Stimulated activated naive B cell treated with anti-CD40 and anti-IgM and Interleukin-4, amounts not matched to agents 10 μg/mL and 1 μg/mL and 100 μg/mL, for 72 hours (primary cell): ENCODE measurements around the gene PLCH2.
A peak's percentile ranks its signal among the peaks of the same experiment; 100 is the strongest.

Experiments used
- ATAC-seq, 2 donors: fragments of 150-1000 bp; cut with Tn5 transposase; replicated peaks; 2 replicates each; pipeline ENCODE4 v1.10.0; 2021; ENCODE audit warnings: moderate library complexity in 1 of 2
- DNase-seq: peaks from one replicate; pipeline ENCODE4 v3.0.0; 2021
- H3K27ac Mint-ChIP-seq: one replicate; pipeline ENCODE4 v1.8.0; 2022; ENCODE audit warnings: mild to moderate bottlenecking, mixed read lengths
- H3K27me3 Mint-ChIP-seq, 2 donors: one replicate each; pipeline ENCODE4 v1.8.0; 2022; ENCODE audit warnings: mixed read lengths in 2 of 2
- H3K36me3 Mint-ChIP-seq, 2 donors: one replicate each; pipeline ENCODE4 v1.8.0; 2022; ENCODE audit warnings: mixed read lengths in 2 of 2, mild to moderate bottlenecking in 1 of 2
- H3K4me1 Mint-ChIP-seq, 2 donors: one replicate each; pipeline ENCODE4 v1.8.0; 2022; ENCODE audit warnings: mixed read lengths in 2 of 2, mild to moderate bottlenecking in 1 of 2
- H3K4me3 Mint-ChIP-seq, 2 donors: one replicate each; pipeline ENCODE4 v1.8.0; 2022; ENCODE audit warnings: mild to moderate bottlenecking in 2 of 2, mixed read lengths in 2 of 2, moderate library complexity in 1 of 2
- H3K9me3 Mint-ChIP-seq, 2 donors: one replicate each; pipeline ENCODE4 v1.8.0; 2022; ENCODE audit warnings: mixed read lengths in 2 of 2, mild to moderate bottlenecking in 1 of 2

The PLCH2 gene

GRCh38 chr1:2529784-2530512, 53.9 kb downstream of the PLCH2 start, which contains the start of gene HES5:
Gene HES5, minus strand, starts transcription at chr1:2530263. Its CDS starts 99 bp downstream, at chr1:2530164.
- Mint-ChIP-seq H3K36me3 (peaks cover 2 to 3% of the 10 kb centered on the region in 2 donors), H3K4me3 (peak within 1 kb of the TSS; percentile 77 to 84), H3K9me3 (no peaks in the 10 kb centered on the region), H3K27me3 (peaks cover 22 to 41% of the 10 kb centered on the region in 2 donors), H3K27ac (peak within 1 kb of the TSS; percentile 47), H3K4me1 (peaks cover 23 to 33% of the 10 kb centered on the region in 2 donors)
- ATAC-seq (no peak), DNase-seq (no peak)

GRCh38 chr1:2530513-2531361, 54.6 kb downstream of the PLCH2 start:
- no peaks in the 10 kb centered on the region for H3K9me3 Mint-ChIP-seq
- peaks cover 20 to 27% of the 10 kb centered on the region in 2 donors for H3K4me1 Mint-ChIP-seq
- no peaks in the 10 kb centered on the region for H3K36me3 Mint-ChIP-seq
- H3K27me3 Mint-ChIP-seq: peaks cover 25 to 49% of the 10 kb centered on the region in 2 donors
- ATAC-seq (no peak), DNase-seq (no peak)
- H3K27ac Mint-ChIP-seq: peak overlapping the region; percentile 47
- H3K4me3 Mint-ChIP-seq: peak overlapping the region; percentile 62 to 76

- Mint-ChIP-seq H3K27me3 (peaks cover 38 to 55% of the 10 kb centered on the region in 2 donors), H3K4me1 (peaks cover 11 to 17% of the 10 kb centered on the region in 2 donors), H3K27ac (no peak overlapping the region), H3K4me3 (no peak overlapping the region), H3K36me3 (no peaks in the 10 kb centered on the region), H3K9me3 (no peaks in the 10 kb centered on the region)
- no peak for DNase-seq
- ATAC-seq: no peak
Measured at GRCh38 chr1:2532485-2533160, 56.5 kb downstream of the PLCH2 start.

GRCh38 chr1:2533365-2533764, 57.3 kb downstream of the PLCH2 start:
- Mint-ChIP-seq H3K27me3 (peaks cover 40 to 57% of the 10 kb centered on the region in 2 donors), H3K36me3 (no peaks in the 10 kb centered on the region), H3K9me3 (no peaks in the 10 kb centered on the region), H3K27ac (no peak overlapping the region), H3K4me1 (peaks cover 9 to 15% of the 10 kb centered on the region in 2 donors), H3K4me3 (no peak overlapping the region)
- DNase-seq (no peak), ATAC-seq (no peak)

GRCh38 chr1:2534315-2534686, 58.2 kb downstream of the PLCH2 start:
- H3K9me3 Mint-ChIP-seq: no peaks in the 10 kb centered on the region
- DNase-seq (no peak), ATAC-seq (no peak)
- H3K27me3 Mint-ChIP-seq: peaks cover 40 to 66% of the 10 kb centered on the region in 2 donors
- peaks cover 6% of the 10 kb centered on the region in 2 donors for H3K4me1 Mint-ChIP-seq
- H3K36me3 Mint-ChIP-seq: no peaks in the 10 kb centered on the region
- no peak overlapping the region for H3K4me3 Mint-ChIP-seq
- no peak overlapping the region for H3K27ac Mint-ChIP-seq

GRCh38 chr1:2534687-2535441, 58.8 kb downstream of the PLCH2 start:
- ATAC-seq (no peak), DNase-seq (no peak)
- no peaks in the 10 kb centered on the region for H3K9me3 Mint-ChIP-seq
- H3K4me1 Mint-ChIP-seq: peaks cover 5 to 6% of the 10 kb centered on the region in 2 donors
- H3K4me3 Mint-ChIP-seq: no peak overlapping the region
- H3K27me3 Mint-ChIP-seq: peaks cover 40 to 66% of the 10 kb centered on the region in 2 donors
- H3K36me3 Mint-ChIP-seq: no peaks in the 10 kb centered on the region
- no peak overlapping the region for H3K27ac Mint-ChIP-seq

- no peak overlapping the region for H3K4me3 Mint-ChIP-seq
- DNase-seq (no peak), ATAC-seq (no peak)
- H3K27me3 Mint-ChIP-seq: peaks cover 40 to 66% of the 10 kb centered on the region in 2 donors
- no peak overlapping the region for H3K27ac Mint-ChIP-seq
- no peaks in the 10 kb centered on the region for H3K36me3 Mint-ChIP-seq
- no peaks in the 10 kb centered on the region for H3K9me3 Mint-ChIP-seq
- H3K4me1 Mint-ChIP-seq: peaks cover 5 to 6% of the 10 kb centered on the region in 2 donors
Measured at GRCh38 chr1:2535455-2535854, 59.4 kb downstream of the PLCH2 start.

- Mint-ChIP-seq H3K27me3 (peaks cover 36 to 61% of the 10 kb centered on the region in 2 donors), H3K27ac (no peak overlapping the region), H3K36me3 (no peaks in the 10 kb centered on the region), H3K9me3 (no peaks in the 10 kb centered on the region), H3K4me1 (peaks cover 3% of the 10 kb centered on the region in 2 donors), H3K4me3 (no peak overlapping the region)
- DNase-seq (no peak), ATAC-seq (no peak)
Measured at GRCh38 chr1:2535981-2536380, 59.9 kb downstream of the PLCH2 start.

GRCh38 chr1:2537784-2538115, 61.7 kb downstream of the PLCH2 start:
- Mint-ChIP-seq H3K27me3 (peaks cover 25 to 54% of the 10 kb centered on the region in 2 donors), H3K4me1 (peaks cover 4 to 12% of the 10 kb centered on the region in 2 donors), H3K4me3 (no peak overlapping the region), H3K36me3 (no peaks in the 10 kb centered on the region), H3K27ac (no peak overlapping the region), H3K9me3 (no peaks in the 10 kb centered on the region)
- no peak for DNase-seq
- no peak for ATAC-seq

- Mint-ChIP-seq H3K36me3 (no peaks in the 10 kb centered on the region), H3K9me3 (no peaks in the 10 kb centered on the region), H3K4me3 (no peak overlapping the region), H3K4me1 (peaks cover 4 to 12% of the 10 kb centered on the region in 2 donors), H3K27ac (no peak overlapping the region), H3K27me3 (peaks cover 25 to 48% of the 10 kb centered on the region in 2 donors)
- no peak for ATAC-seq
- no peak for DNase-seq
Measured at GRCh38 chr1:2538376-2538775, 62.3 kb downstream of the PLCH2 start.

- no peaks in the 10 kb centered on the region for H3K36me3 Mint-ChIP-seq
- DNase-seq (no peak), ATAC-seq (no peak)
- peaks cover 4 to 12% of the 10 kb centered on the region in 2 donors for H3K4me1 Mint-ChIP-seq
- H3K9me3 Mint-ChIP-seq: no peaks in the 10 kb centered on the region
- H3K27me3 Mint-ChIP-seq: peaks cover 24 to 43% of the 10 kb centered on the region in 2 donors
- no peak overlapping the region for H3K4me3 Mint-ChIP-seq
- H3K27ac Mint-ChIP-seq: no peak overlapping the region
Measured at GRCh38 chr1:2538872-2539271, 62.8 kb downstream of the PLCH2 start.

- ATAC-seq: peak; percentile 60
- Mint-ChIP-seq H3K36me3 (no peaks in the 10 kb centered on the region), H3K27ac (no peak overlapping the region), H3K4me1 (peaks cover 4 to 12% of the 10 kb centered on the region in 2 donors), H3K4me3 (no peak overlapping the region), H3K27me3 (peaks cover 21 to 40% of the 10 kb centered on the region in 2 donors), H3K9me3 (no peaks in the 10 kb centered on the region)
- no peak for DNase-seq
Measured at GRCh38 chr1:2539312-2539907, 63.3 kb downstream of the PLCH2 start.

GRCh38 chr1:2540816-2541492, 64.9 kb downstream of the PLCH2 start:
- peaks cover 13 to 26% of the 10 kb centered on the region in 2 donors for H3K27me3 Mint-ChIP-seq

More at GRCh38 chr1:2540816-2541492, 64.9 kb downstream of the PLCH2 start:
- Mint-ChIP-seq H3K4me1 (peaks cover 5 to 27% of the 10 kb centered on the region in 2 donors), H3K27ac (no peak overlapping the region), H3K4me3 (no peak overlapping the region), H3K9me3 (no peaks in the 10 kb centered on the region), H3K36me3 (no peaks in the 10 kb centered on the region)
- ATAC-seq: no peak
- DNase-seq: no peak
